Breast epithelium (tissue), 4 donors: ENCODE results near the gene GHRL. TPM values are rescaled to one million over a fixed set of nuclear protein-coding genes. Genes with fewer than 3 reads are reported as not detected.

Experiments used
- DNase-seq, 2 donors: peaks; one replicate each; pipeline ENCODE4 v3.0.0-alpha.2; 2019; ENCODE audit warnings: low spot score in 2 of 2
- H3K27ac ChIP-seq, 2 donors: fragments of 200-600 bp; sonication (generic) in 1 of 2; one replicate each; pipeline ENCODE4 v1.5.1; 2016 to 2019; ENCODE audit warnings: mild to moderate bottlenecking in 1 of 2
- H3K27me3 ChIP-seq, 2 donors: fragments of 200-600 bp; sonication (generic) in 1 of 2; one replicate each; pipeline versions ENCODE4 v1.5.1 to v1.6.0; 2017 to 2019; ENCODE audit warnings: control low read depth in 1 of 2, mild to moderate bottlenecking in 1 of 2
- H3K36me3 ChIP-seq: fragments of 200-600 bp; one replicate; pipeline ENCODE4 v1.5.1; 2019
- H3K4me1 ChIP-seq, 2 donors: fragments of 200-600 bp; sonication (generic); one replicate each; pipeline ENCODE4 v1.5.1; 2016 to 2019; ENCODE audit warnings: control low read depth in 1 of 2
- H3K4me3 ChIP-seq, 3 donors: fragments of 200-600 bp; sonication (generic); 1 replicate in 2 of 3; 2 replicates in 1 of 3; pipeline ENCODE4 v1.5.1; 2016 to 2019; ENCODE audit warnings: mild to moderate bottlenecking in 3 of 3, moderate library complexity in 2 of 3
- H3K9me3 ChIP-seq, 2 donors: fragments of 200-600 bp; sonication (generic) in 1 of 2; one replicate each; pipeline ENCODE4 v1.5.1; 2016 to 2019; ENCODE audit warnings: control low read depth in 1 of 2
- CTCF ChIP-seq, 3 donors: fragments of 450-650 bp; IDR thresholded peaks; one replicate each; pipeline ENCODE4 v1.5.1; 2016 to 2017; ENCODE audit warnings: antibody characterized with exemption in 3 of 3, mild to moderate bottlenecking in 3 of 3, moderate library complexity in 3 of 3
- POLR2A ChIP-seq: fragments of 450-650 bp; IDR thresholded peaks from one replicate; pipeline ENCODE4 v1.6.1; 2016; ENCODE audit warnings: antibody characterized with exemption, mild to moderate bottlenecking, moderate library complexity
- POLR2AphosphoS5 ChIP-seq, 3 donors: sonication (generic); formaldehyde crosslinking; IDR thresholded peaks; one replicate each; pipeline ENCODE4 v1.6.1; 2017; ENCODE audit warnings: antibody characterized with exemption in 3 of 3
- intact Hi-C: fragments of 100-400 bp; cut with DNase I; formaldehyde crosslinking; loops from one replicate; pipeline ENCODE4 v1.15.1; 2023; ENCODE audit warnings: low total_unique reads
- total RNA-seq, 3 donors: library from RNA; depleted of rRNA; stranded (reverse); fragments of >200 nt; gene quantifications; one replicate each; pipeline ENCODE4 v1.1.0, GENCODE V29; 2016

Gene GHRL
- total RNA-seq: 1 to 10 TPM in 1 of 3 donors, under 1 TPM in 1, not detected in 1; 0.66 to 1.0 TPM

GRCh38 chr3:10292505-10293419, at the start of gene GHRL:
GHRL (minus strand) TSS chr3:10292947; CDS start chr3:10290180, 2,767 bp downstream.
- DNase-seq: no peak
- no peaks in the 10 kb centered on the region for H3K36me3 ChIP-seq

GRCh38 chr3:10341901-10342398, 49.2 kb upstream of the GHRL start:
- Histone ChIP-seq H3K27ac (no peak overlapping the region), H3K4me3 (no peak overlapping the region), H3K9me3 (no peaks in the 10 kb centered on the region), H3K27me3 (no peaks in the 10 kb centered on the region), H3K36me3 (no peaks in the 10 kb centered on the region), H3K4me1 (no peaks in the 10 kb centered on the region)
- intact Hi-C loops: no loop called here
- no peak for DNase-seq
- no peak for TF ChIP-seq POLR2AphosphoS5 (IDR thresholded peaks at IDR 0.05)
- TF ChIP-seq CTCF (IDR thresholded peaks at IDR 0.05): no peak
- TF ChIP-seq POLR2A: no peak

More at GRCh38 chr3:10292505-10293419, at the start of gene GHRL:
- TF ChIP-seq POLR2A (no peak), POLR2AphosphoS5 (IDR thresholded peaks at IDR 0.05) (no peak), CTCF (IDR thresholded peaks at IDR 0.05) (no peak)
- intact Hi-C loops: no loop called here
- Histone ChIP-seq H3K4me3 (no peak within 1 kb of the TSS), H3K9me3 (no peaks in the 10 kb centered on the region), H3K4me1 (no peaks in the 10 kb centered on the region), H3K27ac (no peak within 1 kb of the TSS), H3K27me3 (no peaks in the 10 kb centered on the region)

- Histone ChIP-seq H3K4me1 (no peaks in the 10 kb centered on the region), H3K9me3 (no peaks in the 10 kb centered on the region), H3K36me3 (no peaks in the 10 kb centered on the region), H3K27ac (no peak overlapping the region), H3K4me3 (no peak overlapping the region), H3K27me3 (no peaks in the 10 kb centered on the region)
- TF ChIP-seq POLR2A (no peak), POLR2AphosphoS5 (IDR thresholded peaks at IDR 0.05) (no peak), CTCF (IDR thresholded peaks at IDR 0.05) (no peak)
- no peak for DNase-seq
- intact Hi-C loops: no loop called here
Measured at GRCh38 chr3:10340476-10340875, 47.7 kb upstream of the GHRL start.

GRCh38 chr3:10340046-10340445, 47.3 kb upstream of the GHRL start:
- no peak for TF ChIP-seq CTCF (IDR thresholded peaks at IDR 0.05)
- TF ChIP-seq POLR2AphosphoS5 (IDR thresholded peaks at IDR 0.05): no peak
- no peak for TF ChIP-seq POLR2A
- Histone ChIP-seq H3K27me3 (no peaks in the 10 kb centered on the region), H3K27ac (no peak overlapping the region), H3K4me3 (no peak overlapping the region), H3K4me1 (no peaks in the 10 kb centered on the region), H3K9me3 (no peaks in the 10 kb centered on the region), H3K36me3 (no peaks in the 10 kb centered on the region)
- intact Hi-C loops: no loop called here
- no peak for DNase-seq

- H3K27me3 ChIP-seq: no peaks in the 10 kb centered on the region
- intact Hi-C loops: loop anchor here (5.0 kb wide), 1 partner anchor 122 kb away; no protein-coding TSS in a partner anchor
- TF ChIP-seq CTCF (IDR thresholded peaks at IDR 0.05) (no peak), POLR2A (no peak), POLR2AphosphoS5 (IDR thresholded peaks at IDR 0.05) (no peak)
- H3K36me3 ChIP-seq: no peaks in the 10 kb centered on the region
- no peaks in the 10 kb centered on the region for H3K9me3 ChIP-seq
- no peaks in the 10 kb centered on the region for H3K4me1 ChIP-seq
- DNase-seq: no peak
- no peak overlapping the region for H3K4me3 ChIP-seq
- H3K27ac ChIP-seq: no peak overlapping the region
Measured at GRCh38 chr3:10339376-10339955, 46.7 kb upstream of the GHRL start.
